Liver (tissue), 9 donors: Measurements from ENCODE around the gene VWA2. TPM values are rescaled to one million over a fixed set of nuclear protein-coding genes. Genes with fewer than 3 reads are reported as not detected.

Source experiments
- DNase-seq: peaks from one replicate; pipeline ENCODE4 v3.0.0-alpha.2; 2017; ENCODE audit warnings: low spot score
- H3K27ac ChIP-seq, 2 donors: one replicate each; pipeline ENCODE4 v1.7.0; 2013; ENCODE audit warnings: inconsistent platforms in 2 of 2, low read length in 2 of 2, control low read depth in 1 of 2, low read depth in 1 of 2, mild to moderate bottlenecking in 1 of 2
- H3K27me3 ChIP-seq, 4 donors: one replicate each; pipeline versions ENCODE4 v1.6.1 to v1.7.0; 2013; ENCODE audit warnings: low read length in 3 of 4, inconsistent platforms in 1 of 4, mild to moderate bottlenecking in 1 of 4, moderate library complexity in 1 of 4; ENCODE audit not compliant: control insufficient read depth in 4 of 4, insufficient read depth in 4 of 4
- H3K36me3 ChIP-seq, 4 donors: one replicate each; pipeline versions ENCODE4 v1.6.1 to v1.7.0; 2013; ENCODE audit warnings: low read length in 3 of 4, mild to moderate bottlenecking in 3 of 4, low read depth in 1 of 4, moderate library complexity in 1 of 4; ENCODE audit not compliant: control insufficient read depth in 4 of 4, insufficient read depth in 3 of 4
- H3K4me1 ChIP-seq, 4 donors: one replicate each; pipeline versions ENCODE4 v1.6.1 to v1.7.0; 2013; ENCODE audit warnings: low read length in 3 of 4, mild to moderate bottlenecking in 3 of 4, moderate library complexity in 1 of 4; ENCODE audit not compliant: control insufficient read depth in 4 of 4, insufficient read depth in 4 of 4
- H3K4me3 ChIP-seq, 3 donors: one replicate each; pipeline versions ENCODE4 v1.6.1 to v1.7.0; 2013; ENCODE audit warnings: low read length in 3 of 3, control low read depth in 1 of 3, low read depth in 1 of 3, mild to moderate bottlenecking in 1 of 3
- H3K9ac ChIP-seq, 2 donors: one replicate each; pipeline ENCODE4 v1.7.0; 2013; ENCODE audit warnings: low read length in 2 of 2, mild to moderate bottlenecking in 2 of 2, moderate library complexity in 2 of 2, control low read depth in 1 of 2, low read depth in 1 of 2
- H3K9me3 ChIP-seq, 4 donors: one replicate each; pipeline versions ENCODE4 v1.6.1 to v1.7.0; 2013; ENCODE audit warnings: low read length in 3 of 4; ENCODE audit not compliant: control insufficient read depth in 4 of 4
- ATF3 ChIP-seq: IDR thresholded peaks from 2 replicates; pipeline ENCODE4 v1.6.1; 2016; ENCODE audit warnings: antibody characterized with exemption
- CTCF ChIP-seq: fragments of 150-350 bp; IDR thresholded peaks from 2 replicates; pipeline ENCODE4 v1.5.1; 2017; ENCODE audit warnings: improper control_type of control experiment, low read depth, low read length; ENCODE audit not compliant: missing input control
- EGR1 ChIP-seq, 2 donors: IDR thresholded peaks; 2 replicates each; pipeline ENCODE4 v1.6.1; 2016 to 2018; ENCODE audit warnings: antibody characterized with exemption in 2 of 2, low read depth in 2 of 2
- FOXA1 ChIP-seq: IDR thresholded peaks from 2 replicates; pipeline ENCODE4 v1.6.1; 2016; ENCODE audit warnings: antibody characterized with exemption
- FOXA2 ChIP-seq: IDR thresholded peaks from 2 replicates; pipeline ENCODE4 v1.6.1; 2016; ENCODE audit warnings: antibody characterized with exemption
- GABPA ChIP-seq, 2 donors: IDR thresholded peaks in 1 of 2; conservative IDR thresholded peaks in 1 of 2; 2 replicates each; pipeline ENCODE4 v1.6.1; 2016; ENCODE audit warnings: antibody characterized with exemption in 2 of 2, mild to moderate bottlenecking in 1 of 2, moderate library complexity in 1 of 2
- HNF4A ChIP-seq, 2 donors: conservative IDR thresholded peaks; 2 replicates each; pipeline ENCODE4 v1.6.1; 2016; ENCODE audit warnings: antibody characterized with exemption in 2 of 2, mild to moderate bottlenecking in 2 of 2
- HNF4G ChIP-seq: IDR thresholded peaks from 2 replicates; pipeline ENCODE4 v1.6.1; 2016; ENCODE audit warnings: antibody characterized with exemption
- JUND ChIP-seq, 2 donors: IDR thresholded peaks; 2 replicates each; pipeline ENCODE4 v1.6.1; 2016; ENCODE audit warnings: antibody characterized with exemption in 2 of 2
- MAX ChIP-seq: IDR thresholded peaks from 2 replicates; pipeline ENCODE4 v1.6.1; 2016; ENCODE audit warnings: antibody characterized with exemption
- NR2F2 ChIP-seq: IDR thresholded peaks from 2 replicates; pipeline ENCODE4 v1.6.1; 2016; ENCODE audit warnings: antibody characterized with exemption
- RAD21 ChIP-seq, 2 donors: IDR thresholded peaks; 2 replicates each; pipeline ENCODE4 v1.6.1; 2016; ENCODE audit warnings: antibody characterized with exemption in 2 of 2, mild to moderate bottlenecking in 2 of 2
- REST ChIP-seq: IDR thresholded peaks from 2 replicates; pipeline ENCODE4 v1.6.1; 2016; ENCODE audit warnings: antibody characterized with exemption, mild to moderate bottlenecking
- RXRA ChIP-seq, 2 donors: IDR thresholded peaks; 2 replicates each; pipeline ENCODE4 v1.6.1; 2017 to 2018; ENCODE audit warnings: antibody characterized with exemption in 2 of 2, mild to moderate bottlenecking in 1 of 2
- SP1 ChIP-seq: IDR thresholded peaks from 2 replicates; pipeline ENCODE4 v1.6.1; 2018; ENCODE audit warnings: antibody characterized with exemption, mild to moderate bottlenecking
- TAF1 ChIP-seq: conservative IDR thresholded peaks from 2 replicates; pipeline ENCODE4 v1.6.1; 2016; ENCODE audit warnings: antibody characterized with exemption, mild to moderate bottlenecking
- YY1 ChIP-seq: IDR thresholded peaks from 2 replicates; pipeline ENCODE4 v1.6.1; 2016; ENCODE audit warnings: antibody characterized with exemption, mild to moderate bottlenecking
- ZBTB33 ChIP-seq: IDR thresholded peaks from 2 replicates; pipeline ENCODE4 v1.6.1; 2016; ENCODE audit warnings: antibody characterized with exemption
- WGBS: extraction: QIAGEN DNeasy Blood & Tissue Kit; methylation state at CpG from one replicate; pipeline ENCODE4 v1.1.7; 2013; 5-methylcytosine and 5-hydroxymethylcytosine counted together
- polyA plus RNA-seq, 2 donors: library from polyadenylated mRNA; stranded (reverse) in 1 of 2; unstranded in 1 of 2; fragments of 200-250 nt in 1 of 2; fragments of >200 nt in 1 of 2; fragmentation: Nextera tagmentation in 1 of 2; extraction: Ambion mirVana in 1 of 2; gene quantifications; one replicate each; pipeline versions ENCODE4 v1.2.1 to v1.2.3, GENCODE V29; 2013 to 2015
- total RNA-seq, 2 donors: library from RNA; depleted of rRNA; stranded (reverse); fragments of >200 nt; gene quantifications; one replicate each; pipeline ENCODE4 v1.2.3, GENCODE V29; 2014
- donor health status: healthy.
- donor health status: healthy.
- donor health status: healthy.
- donor health status: healthy.
- donor health status: healthy.

VWA2 gene
- total and polyA plus RNA-seq, 4 donors: 0.05 to 0.25 TPM; not detected in 2

GRCh38 chr10:114294549-114294948 is 55.5 kb downstream of the VWA2 start:
- H3K9ac ChIP-seq: no peak overlapping the region
- H3K27ac ChIP-seq: no peak overlapping the region
- no peak overlapping the region for H3K4me3 ChIP-seq
- TF ChIP-seq GABPA (IDR thresholded peaks at IDR 0.05 in 1 of 2, conservative IDR thresholded peaks at IDR 0.05 in 1 of 2) (no peak), ZBTB33 (no peak), RAD21 (IDR thresholded peaks at IDR 0.05) (no peak), YY1 (no peak), FOXA2 (no peak), FOXA1 (no peak), SP1 (no peak), REST (no peak), CTCF (no peak), JUND (IDR thresholded peaks at IDR 0.05) (no peak), NR2F2 (no peak), MAX (no peak), TAF1 (no peak), HNF4G (no peak), EGR1 (IDR thresholded peaks at IDR 0.05; ENCODE audit: low read depth in 2 of 2) (no peak), HNF4A (conservative IDR thresholded peaks at IDR 0.05) (no peak), ATF3 (no peak)
- peaks cover 2 to 9% (median 8%) of the 10 kb centered on the region in 4 donors for H3K9me3 ChIP-seq
- DNase-seq: no peak
- H3K36me3 ChIP-seq: no peaks in the 10 kb centered on the region
- H3K4me1 ChIP-seq: no peaks in the 10 kb centered on the region
- no peaks in the 10 kb centered on the region for H3K27me3 ChIP-seq

- no peaks in the 10 kb centered on the region for H3K36me3 ChIP-seq
- H3K27me3 ChIP-seq: no peaks in the 10 kb centered on the region
- TF ChIP-seq HNF4G: no peak
- TF ChIP-seq ZBTB33: no peak
- TF ChIP-seq MAX: no peak
- no peak for TF ChIP-seq CTCF
- no peak for TF ChIP-seq FOXA2
- TF ChIP-seq RXRA (IDR thresholded peaks at IDR 0.05): no peak
- no peak for TF ChIP-seq ATF3
- no peak for TF ChIP-seq TAF1
- TF ChIP-seq HNF4A (conservative IDR thresholded peaks at IDR 0.05): no peak
- TF ChIP-seq SP1: no peak
- peaks cover 2 to 9% (median 8%) of the 10 kb centered on the region in 4 donors for H3K9me3 ChIP-seq
- H3K27ac ChIP-seq: no peak overlapping the region
- H3K4me3 ChIP-seq: no peak overlapping the region
- no peak for DNase-seq
- no peaks in the 10 kb centered on the region for H3K4me1 ChIP-seq
- no peak overlapping the region for H3K9ac ChIP-seq
- 49% methylated on average over 1 of the region's 1 CpG for WGBS
These were observed 56.3 kb downstream of the VWA2 start for GRCh38 chr10:114295393-114295792.
